Duodenal mucosa (tissue), 2 donors: ENCODE measurements around the gene TIMM22.
A peak's percentile ranks its signal among the peaks of the same experiment; 100 is the strongest.
"Not testable (repeated sequence)": the region's sequence is repeated elsewhere in the genome, so short reads cannot be mapped to it uniquely, and the experiment has no call there.

Experiments
- H3K27ac ChIP-seq: one replicate; pipeline ENCODE4 v1.7.0; 2013; ENCODE audit warnings: low read depth, low read length
- H3K27me3 ChIP-seq, 2 donors: one replicate each; pipeline ENCODE4 v1.7.0; 2013; ENCODE audit warnings: low read length in 2 of 2, control low read depth in 1 of 2; ENCODE audit not compliant: insufficient read depth in 2 of 2, control insufficient read depth in 1 of 2
- H3K36me3 ChIP-seq, 2 donors: one replicate each; pipeline ENCODE4 v1.7.0; 2013; ENCODE audit warnings: low read length in 2 of 2, control low read depth in 1 of 2; ENCODE audit not compliant: insufficient read depth in 2 of 2, control insufficient read depth in 1 of 2
- H3K4me1 ChIP-seq, 2 donors: one replicate each; pipeline ENCODE4 v1.7.0; 2013; ENCODE audit warnings: low read length in 2 of 2, control low read depth in 1 of 2; ENCODE audit not compliant: insufficient read depth in 2 of 2, control insufficient read depth in 1 of 2
- H3K4me3 ChIP-seq, 2 donors: one replicate each; pipeline ENCODE4 v1.7.0; 2013; ENCODE audit warnings: low read length in 2 of 2, low read depth in 1 of 2
- H3K9ac ChIP-seq, 2 donors: one replicate each; pipeline ENCODE4 v1.7.0; 2013; ENCODE audit warnings: low read length in 2 of 2, low read depth in 1 of 2
- H3K9me3 ChIP-seq, 2 donors: one replicate each; pipeline ENCODE4 v1.7.0; 2013; ENCODE audit warnings: low read length in 2 of 2, control low read depth in 1 of 2; ENCODE audit not compliant: control insufficient read depth in 1 of 2

TIMM22 gene

GRCh38 chr17:996554-997344 lies at the start of gene TIMM22:
Gene TIMM22 (plus strand): TSS chr17:997129. CDS start chr17:997143, 14 bp downstream.
- Histone ChIP-seq H3K4me1 (peaks cover 14 to 30% of the 10 kb centered on the region in 2 donors), H3K27ac (peak within 1 kb of the TSS; percentile 75), H3K27me3 (no peaks in the 10 kb centered on the region), H3K4me3 (peak within 1 kb of the TSS; percentile 100), H3K36me3 (peaks cover 11 to 22% of the 10 kb centered on the region in 2 donors), H3K9me3 (no peaks in the 10 kb centered on the region), H3K9ac (peak within 1 kb of the TSS; percentile 95 to 99)

GRCh38 chr17:948284-948852 lies 48.6 kb upstream of the TIMM22 start:
- H3K36me3 ChIP-seq: no peaks in the 10 kb centered on the region
- H3K9ac ChIP-seq: no peak overlapping the region
- H3K27me3 ChIP-seq: no peaks in the 10 kb centered on the region
- no peak overlapping the region for H3K4me3 ChIP-seq
- H3K9me3 ChIP-seq: no peaks in the 10 kb centered on the region
- H3K27ac ChIP-seq: no peak overlapping the region
- H3K4me1 ChIP-seq: peaks cover 0 to 3% of the 10 kb centered on the region in 2 donors

- Histone ChIP-seq H3K9me3 (no peaks in the 10 kb centered on the region), H3K36me3 (no peaks in the 10 kb centered on the region), H3K4me3 (no peak overlapping the region), H3K9ac (no peak overlapping the region), H3K4me1 (peaks cover 0 to 3% of the 10 kb centered on the region in 2 donors), H3K27ac (no peak overlapping the region), H3K27me3 (no peaks in the 10 kb centered on the region)
These were observed 47.2 kb upstream of the TIMM22 start for GRCh38 chr17:949623-950303.

DNA sequence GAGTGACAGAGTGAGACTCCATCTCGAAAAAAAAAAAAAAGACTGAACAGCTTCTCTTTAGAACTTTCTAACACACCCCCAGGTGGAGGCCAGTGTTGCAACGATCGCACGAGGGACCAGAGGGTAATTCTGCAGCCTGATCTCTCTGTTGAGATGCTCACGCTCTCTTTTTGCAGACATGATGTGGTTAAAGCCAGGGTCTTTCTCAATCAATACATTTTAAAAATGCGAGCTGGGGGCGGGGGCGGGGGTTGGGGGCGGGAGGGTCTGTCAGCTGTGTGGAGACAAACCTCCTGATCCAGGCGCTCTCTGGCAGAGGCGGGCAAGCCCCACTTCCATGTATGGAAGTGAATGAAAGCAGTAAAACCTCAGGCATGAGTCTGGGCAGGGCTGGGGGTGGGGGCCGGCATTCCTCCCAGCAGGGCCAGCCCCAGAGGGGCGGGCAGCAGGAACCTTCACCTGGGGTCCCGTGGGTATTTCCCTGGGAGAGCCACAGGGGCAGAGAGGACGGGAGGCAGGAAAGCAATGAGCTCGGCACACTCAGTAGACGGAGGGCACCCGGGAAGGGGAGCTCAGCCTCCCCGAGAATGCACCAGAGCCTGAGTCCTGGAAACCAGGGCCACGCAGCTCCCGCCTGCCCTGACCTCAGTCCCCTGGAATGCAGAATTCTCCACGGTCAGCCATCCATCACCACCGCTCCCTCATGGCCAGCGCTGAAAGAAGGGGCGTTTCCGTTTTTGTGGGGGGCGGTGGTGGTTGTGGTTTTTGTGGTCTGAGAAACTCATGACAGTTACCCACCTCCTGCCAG lies 45.4 kb upstream of the TIMM22 start:
- H3K9me3 ChIP-seq: no peaks in the 10 kb centered on the region
- H3K27ac ChIP-seq: no peak overlapping the region

GRCh38 chr17:952592-952991 lies 44.3 kb upstream of the TIMM22 start:
- not testable (repeated sequence) for H3K4me1 ChIP-seq, H3K36me3 ChIP-seq, H3K9me3 ChIP-seq, H3K4me3 ChIP-seq, H3K27me3 ChIP-seq, H3K9ac ChIP-seq, H3K27ac ChIP-seq

More for the DNA sequence above, 45.4 kb upstream of the TIMM22 start:
- Histone ChIP-seq H3K4me3 (no peak overlapping the region), H3K36me3 (no peaks in the 10 kb centered on the region), H3K4me1 (peaks cover 0 to 3% of the 10 kb centered on the region in 2 donors), H3K27me3 (no peaks in the 10 kb centered on the region), H3K9ac (no peak overlapping the region)

DNA sequence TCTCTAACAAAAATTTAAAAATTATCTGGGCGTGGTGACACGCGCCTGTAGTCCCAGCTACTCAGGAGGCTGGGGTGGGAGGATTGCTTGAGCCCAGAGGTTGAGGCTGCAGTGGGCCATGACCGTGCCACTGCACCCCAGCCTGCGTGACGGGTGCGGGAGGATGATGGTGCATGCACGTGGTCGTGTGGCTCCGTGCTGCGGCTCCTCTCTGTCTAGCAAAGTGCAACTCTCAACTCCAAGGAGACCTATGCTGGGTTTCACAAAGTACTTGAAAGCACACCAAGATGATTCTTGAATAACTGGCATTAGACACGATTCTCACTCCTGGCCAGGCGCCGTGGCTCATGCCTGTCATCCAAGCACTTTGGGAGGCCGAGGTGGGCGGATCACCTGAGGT lies 43.2 kb upstream of the TIMM22 start:
- no peaks in the 10 kb centered on the region for H3K9me3 ChIP-seq
- H3K9ac ChIP-seq: no peak overlapping the region
- H3K27ac ChIP-seq: no peak overlapping the region
- H3K4me3 ChIP-seq: no peak overlapping the region
- peaks cover 0 to 3% of the 10 kb centered on the region in 2 donors for H3K4me1 ChIP-seq
- no peaks in the 10 kb centered on the region for H3K27me3 ChIP-seq
- no peaks in the 10 kb centered on the region for H3K36me3 ChIP-seq

DNA sequence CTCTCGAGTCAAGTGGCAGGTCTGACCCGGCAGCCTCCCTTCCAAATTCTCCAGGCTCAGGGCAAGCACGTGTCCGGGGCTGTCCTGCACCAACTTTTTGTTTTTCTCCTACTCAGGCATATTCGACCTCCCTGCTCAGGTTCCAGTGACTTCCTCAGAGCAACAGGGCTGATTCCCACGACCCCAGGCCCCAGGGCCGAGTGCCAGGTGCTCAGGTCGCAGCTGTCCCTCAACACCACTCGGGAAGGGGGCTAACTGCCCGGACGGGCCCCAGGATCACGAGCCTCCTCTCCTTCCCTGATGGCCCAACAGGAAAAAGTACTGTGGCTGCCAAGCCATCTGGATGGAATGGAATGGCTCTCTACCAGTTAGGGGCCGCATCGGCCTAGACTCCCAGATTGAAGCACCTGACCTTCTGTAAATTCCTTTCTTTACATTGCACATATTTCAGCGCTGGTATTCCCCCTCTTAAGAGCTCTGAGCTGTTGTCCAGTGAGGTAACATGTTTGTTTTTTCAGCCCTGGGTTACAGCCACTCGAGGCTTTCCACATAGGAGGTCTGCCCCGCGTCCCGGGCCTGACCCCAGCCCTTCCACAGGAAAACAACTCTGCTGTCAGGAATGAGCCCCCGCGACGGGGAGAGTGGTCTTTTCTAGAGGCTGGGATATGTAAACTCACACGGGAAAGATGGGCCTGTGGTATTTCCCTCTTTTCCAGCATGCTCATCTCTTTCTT lies 42.3 kb upstream of the TIMM22 start:
- no peaks in the 10 kb centered on the region for H3K36me3 ChIP-seq
- no peak overlapping the region for H3K27ac ChIP-seq
- no peaks in the 10 kb centered on the region for H3K27me3 ChIP-seq
- peaks cover 0 to 3% of the 10 kb centered on the region in 2 donors for H3K4me1 ChIP-seq
- no peak overlapping the region for H3K4me3 ChIP-seq
- H3K9ac ChIP-seq: no peak overlapping the region
- H3K9me3 ChIP-seq: no peaks in the 10 kb centered on the region

DNA sequence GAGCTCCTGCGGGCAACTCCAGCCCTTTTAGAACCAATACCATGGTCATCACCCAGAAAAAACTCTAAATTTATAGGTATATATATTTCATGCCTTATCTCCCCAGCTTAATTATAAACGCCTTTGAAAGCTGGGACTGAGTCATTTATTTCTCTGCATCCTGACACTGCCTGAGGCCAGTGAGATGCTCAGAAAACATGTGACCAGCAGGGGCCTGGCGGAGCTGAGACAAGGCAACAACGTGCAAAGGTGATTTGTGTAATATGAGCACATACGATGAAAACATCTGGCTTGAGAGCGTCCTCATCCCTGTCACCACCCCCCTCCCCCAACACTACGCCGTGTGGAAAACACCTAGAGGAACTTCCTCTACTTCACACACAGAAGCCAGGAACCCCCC lies 40.0 kb upstream of the TIMM22 start:
- Histone ChIP-seq H3K4me1 (peaks cover 0 to under 1% of the 10 kb centered on the region in 2 donors), H3K27ac (no peak overlapping the region), H3K4me3 (no peak overlapping the region), H3K36me3 (no peaks in the 10 kb centered on the region), H3K27me3 (no peaks in the 10 kb centered on the region), H3K9ac (no peak overlapping the region), H3K9me3 (no peaks in the 10 kb centered on the region)

DNA sequence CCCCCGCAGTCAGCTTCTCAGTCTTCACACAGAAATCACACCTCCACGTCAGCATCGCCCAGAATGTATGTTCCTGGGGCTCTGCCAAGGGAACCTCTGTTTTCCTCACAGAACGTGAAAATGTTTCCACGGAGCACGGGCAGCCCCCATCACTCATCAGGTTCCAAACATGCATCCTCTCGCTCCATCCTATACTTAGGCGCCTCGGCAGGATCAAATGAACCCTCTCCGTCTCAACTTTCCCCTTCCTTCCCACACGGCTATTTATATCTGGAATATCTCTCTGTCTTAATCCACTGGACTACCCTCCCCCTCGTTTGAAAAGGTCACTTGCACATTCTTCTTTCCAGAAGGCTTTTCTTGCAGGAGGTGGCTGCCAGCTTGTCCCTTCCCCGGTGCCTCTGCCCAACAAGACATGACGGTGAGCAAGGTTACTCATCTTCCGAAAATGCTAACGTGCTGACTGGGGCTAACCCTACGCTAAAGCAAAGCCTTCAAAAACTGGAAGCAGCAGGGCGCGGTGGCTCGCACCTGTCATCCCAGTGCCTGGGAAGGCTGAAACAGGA lies 39.0 kb upstream of the TIMM22 start:
- Histone ChIP-seq H3K9me3 (no peaks in the 10 kb centered on the region), H3K36me3 (no peaks in the 10 kb centered on the region), H3K4me1 (no peaks in the 10 kb centered on the region), H3K27me3 (no peaks in the 10 kb centered on the region), H3K27ac (no peak overlapping the region), H3K9ac (no peak overlapping the region), H3K4me3 (no peak overlapping the region)
